ENCODE measurements around the gene SINHCAF.

Gene SINHCAF

DNA sequence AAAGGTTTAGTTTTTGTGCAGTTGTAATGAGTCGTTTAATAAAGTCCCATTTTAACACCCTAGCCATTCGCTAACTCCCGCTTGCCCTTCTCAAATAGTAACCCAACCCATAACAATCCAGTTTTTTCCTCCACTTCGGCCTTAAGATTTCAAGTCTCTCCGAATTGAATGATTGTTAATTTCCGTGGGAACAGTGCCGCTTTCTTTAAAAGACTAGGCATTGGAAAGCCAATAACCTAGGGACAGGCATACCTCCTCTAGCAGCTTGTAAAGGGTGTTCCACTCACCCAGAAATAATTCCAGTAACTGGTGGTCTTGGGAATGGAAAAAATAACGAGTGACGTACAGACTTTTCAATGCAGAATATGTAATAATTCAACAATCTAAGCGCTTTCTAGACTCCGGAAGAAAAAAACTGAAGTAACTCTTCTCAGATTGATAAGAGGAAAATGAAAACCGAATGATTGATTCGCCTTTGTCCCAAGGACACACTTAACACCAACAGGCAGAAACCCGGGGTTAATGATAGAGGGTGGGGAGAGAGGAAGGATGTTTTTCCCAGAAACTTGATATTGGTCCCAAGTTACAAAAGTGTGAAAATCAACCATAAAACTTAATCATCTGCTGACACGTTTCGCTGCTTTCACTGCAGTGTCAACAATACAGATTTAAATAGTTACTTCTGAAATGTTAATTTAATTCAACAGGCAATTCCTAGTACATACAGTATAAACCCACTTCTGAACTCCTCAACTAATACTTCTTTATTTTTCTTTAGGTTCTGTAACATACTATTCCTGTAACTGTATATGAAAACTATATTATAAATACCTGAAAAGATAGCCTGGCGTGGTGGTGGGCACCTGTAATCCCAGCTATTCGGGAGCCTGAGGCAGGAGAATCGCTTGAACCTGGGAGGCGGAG is 1.0 kb upstream of the SINHCAF start:
- Histone ChIP-seq H3K4me3 (ENCODE audit: low read depth, low read length) (peak overlapping the region; percentile 48), H3K36me3 (peaks cover 16% of the 10 kb centered on the region), H3K27ac (peak overlapping the region; percentile 73), H3K9me3 (ENCODE audit: severe bottlenecking) (no peaks in the 10 kb centered on the region), H3K27me3 (ENCODE audit: insufficient read depth, low read depth, severe bottlenecking) (no peaks in the 10 kb centered on the region)
- TF ChIP-seq, protein P1, sequence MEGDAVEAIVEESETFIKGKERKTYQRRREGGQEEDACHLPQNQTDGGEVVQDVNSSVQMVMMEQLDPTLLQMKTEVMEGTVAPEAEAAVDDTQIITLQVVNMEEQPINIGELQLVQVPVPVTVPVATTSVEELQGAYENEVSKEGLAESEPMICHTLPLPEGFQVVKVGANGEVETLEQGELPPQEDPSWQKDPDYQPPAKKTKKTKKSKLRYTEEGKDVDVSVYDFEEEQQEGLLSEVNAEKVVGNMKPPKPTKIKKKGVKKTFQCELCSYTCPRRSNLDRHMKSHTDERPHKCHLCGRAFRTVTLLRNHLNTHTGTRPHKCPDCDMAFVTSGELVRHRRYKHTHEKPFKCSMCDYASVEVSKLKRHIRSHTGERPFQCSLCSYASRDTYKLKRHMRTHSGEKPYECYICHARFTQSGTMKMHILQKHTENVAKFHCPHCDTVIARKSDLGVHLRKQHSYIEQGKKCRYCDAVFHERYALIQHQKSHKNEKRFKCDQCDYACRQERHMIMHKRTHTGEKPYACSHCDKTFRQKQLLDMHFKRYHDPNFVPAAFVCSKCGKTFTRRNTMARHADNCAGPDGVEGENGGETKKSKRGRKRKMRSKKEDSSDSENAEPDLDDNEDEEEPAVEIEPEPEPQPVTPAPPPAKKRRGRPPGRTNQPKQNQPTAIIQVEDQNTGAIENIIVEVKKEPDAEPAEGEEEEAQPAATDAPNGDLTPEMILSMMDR (IDR thresholded peaks at IDR 0.05; ENCODE audit: low read depth, low read length) = no peak
- DNase-seq = no peak

DNA sequence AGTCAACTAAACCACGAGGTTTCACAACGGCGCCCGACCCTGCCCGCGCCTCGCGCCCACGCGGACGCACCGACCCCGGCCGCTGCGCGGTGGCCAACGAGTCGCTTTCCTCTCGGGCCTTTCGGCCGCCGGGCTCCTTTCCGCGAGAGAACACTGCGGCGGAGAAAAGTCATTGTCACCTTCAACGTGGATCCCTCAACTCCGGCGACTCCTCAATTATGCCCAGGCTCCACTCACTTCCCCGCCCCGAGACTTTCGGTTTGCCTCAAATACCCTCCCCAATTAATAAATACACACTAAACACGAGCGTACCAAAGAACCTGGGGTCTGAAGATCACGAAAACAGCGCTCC is 450 bp downstream of the SINHCAF start:
- peak overlapping the region; percentile 83 for H3K4me3 ChIP-seq (ENCODE audit: low read depth, low read length)
- TF ChIP-seq, protein P1 (IDR thresholded peaks at IDR 0.05; ENCODE audit: low read depth, low read length) = no peak
- H3K9me3 ChIP-seq (ENCODE audit: severe bottlenecking) = no peaks in the 10 kb centered on the region
- H3K36me3 ChIP-seq = peaks cover 16% of the 10 kb centered on the region
- peak; percentile 15 for DNase-seq
- peak overlapping the region; percentile 88 for H3K27ac ChIP-seq
- no peaks in the 10 kb centered on the region for H3K27me3 ChIP-seq (ENCODE audit: insufficient read depth, low read depth, severe bottlenecking)

DNA sequence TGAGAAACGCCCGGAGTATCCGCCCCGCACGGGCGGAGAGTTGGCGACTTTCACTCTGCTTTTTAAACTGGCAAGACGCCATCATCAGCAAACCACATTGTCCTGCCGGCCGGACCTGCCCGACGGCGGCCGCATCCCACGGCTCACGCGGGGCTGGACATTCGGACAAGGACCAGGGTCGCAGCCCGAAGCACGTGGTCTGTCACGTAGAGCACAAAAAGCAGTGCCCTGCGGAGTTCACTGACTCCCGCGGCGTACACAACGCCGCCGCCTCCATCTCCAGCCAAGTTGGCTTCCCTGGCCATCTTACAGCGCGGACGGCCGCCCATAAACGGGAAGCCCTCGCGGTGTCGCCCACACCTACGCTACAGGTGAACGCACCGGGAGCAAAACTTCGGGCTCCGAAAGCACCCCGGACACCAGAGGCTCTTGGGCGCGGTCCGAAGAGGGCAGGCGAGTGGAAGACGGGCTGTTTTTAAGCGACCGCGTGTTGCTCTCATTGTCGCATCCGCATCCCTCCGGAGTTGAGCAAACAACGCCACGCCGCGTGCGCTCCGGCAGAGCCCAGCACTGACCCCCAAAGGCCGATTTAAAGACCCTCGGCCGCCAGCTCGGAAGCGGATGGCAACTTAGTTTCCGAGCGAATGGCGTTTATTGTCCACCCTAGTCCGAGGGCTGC is 966 bp downstream of the SINHCAF start:
- H3K27ac ChIP-seq = peak overlapping the region; percentile 88
- peak; percentile 30 for DNase-seq
- peak overlapping the region; percentile 83 for H3K4me3 ChIP-seq (ENCODE audit: low read depth, low read length)
- TF ChIP-seq, protein P1 (IDR thresholded peaks at IDR 0.05; ENCODE audit: low read depth, low read length) = no peak
- peaks cover 16% of the 10 kb centered on the region for H3K36me3 ChIP-seq
- no peaks in the 10 kb centered on the region for H3K9me3 ChIP-seq (ENCODE audit: severe bottlenecking)
- H3K27me3 ChIP-seq (ENCODE audit: insufficient read depth, low read depth, severe bottlenecking) = no peaks in the 10 kb centered on the region

DNA sequence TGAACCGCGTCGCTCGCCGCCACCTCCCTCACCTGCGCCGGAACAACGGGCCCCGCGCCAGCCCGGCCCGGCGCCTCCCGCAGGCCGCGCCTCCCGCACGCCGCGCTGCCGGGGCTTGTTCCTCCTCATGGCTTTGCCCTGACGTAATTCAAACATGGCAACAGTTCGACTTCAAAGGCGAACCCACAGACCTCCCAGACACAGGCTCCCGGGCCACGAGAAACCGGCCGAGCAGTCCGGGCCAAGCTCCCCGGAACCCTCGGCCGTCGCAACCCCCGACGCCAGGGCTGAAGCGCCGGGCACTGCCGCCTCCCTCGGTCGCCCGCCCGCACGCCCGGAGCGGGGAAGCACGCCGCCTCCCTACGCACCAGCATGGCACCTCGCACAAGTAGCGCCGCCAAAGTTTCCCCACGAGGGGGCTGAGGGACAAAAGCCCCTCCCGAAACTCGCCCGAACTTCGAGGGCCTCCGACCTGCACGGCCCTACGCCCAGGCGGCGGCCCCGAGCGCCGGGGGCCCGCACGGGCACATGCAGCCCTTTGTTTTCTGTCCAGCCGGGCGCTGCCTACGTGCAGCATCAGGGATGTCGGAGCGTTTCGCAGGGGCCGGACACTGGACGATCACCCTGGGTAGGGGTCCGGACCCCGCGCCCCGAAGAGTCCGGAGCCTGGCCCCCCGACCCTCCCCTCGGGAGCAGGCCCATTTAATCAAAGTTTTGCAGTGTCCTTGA is 1.7 kb downstream of the SINHCAF start:
- peak overlapping the region; percentile 88 for H3K27ac ChIP-seq
- peaks cover 16% of the 10 kb centered on the region for H3K36me3 ChIP-seq
- TF ChIP-seq, protein P1 (IDR thresholded peaks at IDR 0.05; ENCODE audit: low read depth, low read length) = 0 out of 2 replicates have a peak, but pooled peaks have one; percentile 6
- no peaks in the 10 kb centered on the region for H3K27me3 ChIP-seq (ENCODE audit: insufficient read depth, low read depth, severe bottlenecking)
- peak overlapping the region; percentile 83 for H3K4me3 ChIP-seq (ENCODE audit: low read depth, low read length)
- no peaks in the 10 kb centered on the region for H3K9me3 ChIP-seq (ENCODE audit: severe bottlenecking)
- DNase-seq = peak; percentile 55

DNA sequence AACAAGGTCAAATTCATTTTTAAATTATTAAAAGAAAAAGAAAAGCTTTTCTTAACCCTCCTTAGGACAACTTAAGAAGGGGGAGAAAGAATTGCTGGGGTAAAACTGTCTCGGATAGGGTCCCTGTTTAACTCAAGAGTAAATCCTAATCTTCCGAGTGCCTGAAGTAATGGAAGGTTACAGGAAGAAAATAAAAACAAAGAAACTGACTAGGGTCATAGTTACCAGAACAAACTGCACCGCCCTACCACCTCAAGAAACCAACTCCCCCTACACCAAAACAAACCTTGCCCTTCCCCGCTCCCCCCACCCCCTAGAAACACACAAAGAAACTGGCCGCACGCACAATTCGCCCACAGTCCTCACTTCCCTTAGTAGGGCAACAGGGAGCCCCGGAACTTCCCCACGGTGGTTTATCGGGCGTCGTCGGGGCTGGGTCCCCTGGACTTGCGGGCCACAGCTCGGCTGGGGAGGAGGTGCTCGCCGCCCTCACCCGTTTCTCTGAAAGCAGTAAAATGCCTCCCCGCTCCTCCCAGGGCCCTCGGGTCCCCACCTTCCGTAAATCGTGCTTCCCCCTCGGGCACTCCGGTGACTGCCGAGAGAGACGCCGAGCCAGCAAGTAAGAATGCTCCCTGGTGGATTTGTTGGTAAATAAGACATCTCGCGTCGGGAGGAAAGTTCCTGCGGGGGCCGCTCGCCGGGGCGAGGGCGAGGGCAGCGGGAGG is 2.4 kb downstream of the SINHCAF start:
- no peaks in the 10 kb centered on the region for H3K9me3 ChIP-seq (ENCODE audit: severe bottlenecking)
- TF ChIP-seq, protein P1 (IDR thresholded peaks at IDR 0.05; ENCODE audit: low read depth, low read length) = no peak
- peak; percentile 22 for DNase-seq
- H3K27me3 ChIP-seq (ENCODE audit: insufficient read depth, low read depth, severe bottlenecking) = no peaks in the 10 kb centered on the region
- H3K27ac ChIP-seq = peak overlapping the region; percentile 88
- H3K36me3 ChIP-seq = peaks cover 16% of the 10 kb centered on the region
- peak overlapping the region; percentile 83 for H3K4me3 ChIP-seq (ENCODE audit: low read depth, low read length)

Measured in WERI-Rb-1 (cell line).